Stimulated activated CD8-positive, alpha-beta memory T cell treated with anti-CD3 and anti-CD28 coated beads, Interleukin-15, amount 100 ng/mL, for 24 hours (primary cell): ENCODE data around the gene ZDHHC8.

Source experiments
- DNase-seq: peaks from one replicate; pipeline ENCODE4 v3.0.0-alpha.2; 2020; ENCODE audit warnings: low read depth

Gene ZDHHC8

GRCh38 chr22:20130319-20130718 is 1.3 kb upstream of the ZDHHC8 start:
- no peak for DNase-seq

DNA sequence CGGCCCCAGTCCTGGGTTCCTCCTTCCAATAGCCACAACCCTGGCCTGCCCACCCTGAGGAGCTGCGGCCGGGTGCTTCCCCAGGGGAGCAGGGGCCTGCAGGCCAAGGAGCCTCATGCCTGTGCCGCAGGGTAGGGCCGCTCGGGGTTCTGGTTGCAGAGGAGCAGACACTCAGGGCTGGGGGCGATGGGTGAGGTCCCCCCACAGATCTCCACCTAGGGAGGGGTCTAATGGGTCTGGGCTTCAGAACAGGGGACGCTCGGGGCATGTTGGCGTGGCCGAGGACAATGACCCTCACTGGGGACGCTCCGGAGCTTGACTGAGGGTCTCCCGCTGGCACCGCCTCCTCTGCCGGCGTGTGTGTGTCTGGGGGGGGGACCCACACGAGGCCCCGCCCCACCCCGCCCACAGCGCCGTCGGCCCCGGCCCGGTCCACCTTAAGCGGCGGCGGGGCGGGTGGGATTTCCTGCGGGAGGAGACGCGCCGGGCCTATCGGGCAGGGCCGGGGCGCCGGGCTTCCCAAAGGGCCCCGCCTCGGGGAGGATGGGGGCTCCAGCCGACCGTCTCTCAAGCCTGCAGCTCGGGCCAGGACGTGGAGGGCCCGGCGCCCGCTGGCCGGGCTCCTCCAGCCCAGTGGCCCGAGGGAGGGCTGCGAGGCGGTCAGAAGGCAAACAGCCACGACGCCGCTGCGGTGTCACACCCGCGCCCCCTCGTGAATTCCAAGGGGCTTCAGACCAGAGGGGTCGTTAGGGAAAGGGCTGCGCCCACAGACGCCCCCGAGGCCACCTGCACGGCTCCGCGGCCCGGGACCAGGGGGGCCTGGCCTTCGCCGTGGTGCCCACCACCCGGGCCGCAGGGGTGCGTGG is 640 bp upstream of the ZDHHC8 start:
- peak; percentile 54 for DNase-seq

DNA sequence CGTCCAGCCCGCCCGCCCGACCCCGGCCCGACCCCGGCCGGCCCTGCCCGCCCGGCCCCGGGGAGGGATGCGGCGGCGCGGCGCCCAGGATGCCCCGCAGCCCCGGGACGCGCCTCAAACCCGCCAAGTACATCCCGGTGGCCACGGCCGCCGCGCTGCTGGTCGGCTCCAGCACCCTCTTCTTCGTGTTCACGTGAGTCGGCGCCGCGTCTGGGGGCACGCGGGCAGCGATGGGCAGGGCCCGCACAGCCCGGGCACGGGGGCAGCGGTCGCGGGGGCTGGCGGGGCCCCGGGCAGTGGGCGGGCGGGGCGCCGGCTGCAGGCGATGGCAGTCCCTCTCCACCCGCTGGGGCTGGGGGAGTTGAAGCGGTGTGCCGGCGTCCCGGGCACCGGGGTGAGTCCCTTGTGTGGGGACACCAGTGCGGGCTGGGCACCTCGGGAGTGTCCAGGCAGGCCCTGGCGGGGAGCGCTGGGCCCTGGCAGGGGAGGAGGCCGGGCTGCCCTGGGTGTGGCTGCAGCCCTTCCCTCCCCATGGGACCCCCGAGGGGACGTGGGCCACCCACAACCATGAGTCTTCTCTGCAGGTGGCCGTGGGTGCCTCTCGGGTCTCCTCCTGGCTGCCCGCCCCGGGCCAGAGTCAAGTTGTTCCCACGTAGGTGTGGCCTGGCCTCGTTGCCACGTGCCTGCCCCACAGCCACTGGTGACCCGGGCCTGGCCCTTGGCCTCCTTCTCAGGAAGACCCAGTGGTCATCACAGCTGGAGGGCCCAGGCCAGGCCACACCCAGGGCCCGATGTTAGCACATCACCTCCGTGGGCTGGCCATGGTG is 468 bp downstream of the ZDHHC8 start:
- no peak for DNase-seq

GRCh38 chr22:20132686-20133246 is 1.2 kb downstream of the ZDHHC8 start:
- no peak for DNase-seq

DNA sequence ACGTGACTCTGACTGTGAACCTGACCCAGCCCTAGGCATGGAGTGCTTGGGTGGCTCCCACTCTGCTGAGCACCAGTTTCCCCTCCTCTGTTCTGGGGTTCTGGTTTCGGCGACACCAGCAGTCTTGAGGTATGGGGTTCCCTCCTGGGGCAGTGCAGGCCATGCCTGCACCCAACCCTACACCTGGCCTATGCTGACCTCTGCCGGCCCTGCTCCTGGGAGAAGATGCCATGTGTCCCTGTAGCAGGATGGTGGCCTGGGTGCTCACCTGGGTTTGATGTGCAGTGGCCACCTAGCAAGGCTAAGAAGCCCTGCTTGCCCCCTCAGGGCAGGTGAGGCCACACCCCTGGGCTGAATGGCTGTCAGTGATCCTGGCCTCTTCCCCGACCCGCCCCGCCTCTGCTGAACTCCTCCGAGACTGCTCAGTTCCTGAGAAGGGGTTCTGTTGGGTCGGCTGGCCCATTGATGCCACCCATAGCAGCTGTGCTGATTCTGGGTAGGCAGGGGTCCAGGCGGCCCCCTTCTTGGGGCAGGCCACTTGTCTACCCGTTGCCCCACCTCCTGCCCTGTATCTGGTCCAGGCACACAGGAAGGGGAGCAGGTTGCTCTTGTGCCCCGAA is 2.4 kb downstream of the ZDHHC8 start:
- no peak for DNase-seq

GRCh38 chr22:20135265-20135664 is 3.7 kb downstream of the ZDHHC8 start:
- no peak for DNase-seq

- DNase-seq: no peak
These were observed 4.4 kb downstream of the ZDHHC8 start for GRCh38 chr22:20135806-20136602.

DNA sequence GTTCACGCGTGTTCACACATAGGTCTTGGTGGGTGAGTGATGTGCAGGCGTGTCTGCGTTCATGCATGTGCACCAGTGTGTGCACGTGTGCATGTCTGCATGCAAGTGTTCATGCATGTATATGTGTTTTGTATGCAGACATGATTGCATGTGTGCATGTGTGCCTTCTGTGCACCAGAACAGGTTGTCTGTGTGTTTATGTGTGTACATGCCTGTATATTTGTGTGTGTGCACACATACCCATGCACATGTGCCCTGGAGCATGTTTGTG is 4.9 kb downstream of the ZDHHC8 start:
- DNase-seq: no peak

GRCh38 chr22:20137113-20137512 is 5.5 kb downstream of the ZDHHC8 start:
- DNase-seq: no peak

DNA sequence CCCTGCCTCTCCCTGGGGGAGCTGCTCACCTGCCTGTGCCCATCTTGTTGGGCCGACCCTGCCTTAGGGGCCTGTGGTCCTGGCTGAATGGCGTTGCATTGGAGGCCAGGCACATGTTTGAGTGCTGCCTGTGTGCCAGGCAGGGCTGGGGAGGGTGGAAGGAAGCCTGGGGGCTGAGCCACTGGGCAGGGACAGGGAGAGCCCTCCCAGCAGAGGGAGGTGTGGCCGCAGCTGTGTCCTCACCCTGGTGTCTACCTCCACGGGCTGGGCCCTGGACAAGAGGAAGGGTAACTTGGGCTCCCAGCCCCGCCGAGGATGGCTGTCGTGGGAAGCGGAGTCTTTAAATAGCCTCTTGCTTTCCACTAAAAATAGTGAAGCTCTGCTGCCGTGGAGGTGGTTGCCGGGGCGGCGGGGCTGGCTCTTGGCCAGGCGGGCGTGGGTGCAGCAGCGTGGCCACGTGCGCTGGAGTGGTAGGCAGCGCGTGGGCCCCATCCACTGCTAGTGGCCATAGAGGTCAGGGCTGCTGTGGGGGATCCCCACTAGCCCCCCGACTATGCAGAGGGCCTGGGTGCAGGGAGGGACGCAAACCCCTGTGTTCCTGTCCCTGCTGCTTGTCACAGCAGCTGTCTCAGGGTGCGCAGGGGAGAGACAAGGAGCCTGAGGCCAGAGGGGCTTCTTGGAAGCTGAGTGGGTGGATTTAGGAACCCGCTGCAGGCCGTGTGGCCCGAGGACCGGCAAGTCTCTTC is 6.2 kb downstream of the ZDHHC8 start:
- DNase-seq: no peak

DNA sequence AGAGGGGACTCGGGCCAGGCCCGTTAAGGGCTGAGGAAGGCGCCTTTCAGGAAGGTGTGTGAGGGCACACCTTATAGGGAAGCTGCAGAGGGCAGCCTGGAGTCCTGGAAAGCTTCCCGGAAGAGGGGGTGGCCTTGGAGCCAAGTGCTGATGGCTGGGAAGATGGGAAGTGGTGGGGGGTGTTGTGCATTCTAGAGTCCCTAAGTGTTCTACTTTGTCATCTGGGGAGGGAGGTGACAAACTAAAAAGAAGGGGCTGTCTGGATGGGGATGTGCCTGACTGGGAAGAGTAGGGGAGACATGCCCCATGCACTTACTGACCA is 6.8 kb downstream of the ZDHHC8 start:
- no peak for DNase-seq

DNA sequence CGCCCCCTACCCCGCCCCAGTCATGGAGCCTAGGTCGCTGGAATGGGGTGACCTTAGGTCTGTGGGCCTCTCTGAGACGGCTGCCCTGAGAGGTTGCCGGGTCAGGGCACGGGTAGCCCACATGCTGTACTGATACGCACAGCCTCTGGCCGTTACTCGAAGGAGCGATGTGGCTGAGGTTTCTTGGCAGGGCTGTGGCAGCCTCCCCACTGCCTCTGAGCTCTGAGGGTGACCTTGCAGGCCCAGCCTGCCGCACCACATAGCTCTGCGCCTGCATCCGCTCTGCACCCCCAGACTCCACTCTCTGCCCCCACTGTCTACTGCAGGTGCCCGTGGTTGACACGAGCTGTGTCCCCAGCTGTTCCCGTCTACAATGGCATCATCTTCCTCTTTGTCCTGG is 7.3 kb downstream of the ZDHHC8 start:
- DNase-seq: no peak

- DNase-seq: no peak
These were observed 7.9 kb downstream of the ZDHHC8 start for GRCh38 chr22:20139391-20140106.

DNA sequence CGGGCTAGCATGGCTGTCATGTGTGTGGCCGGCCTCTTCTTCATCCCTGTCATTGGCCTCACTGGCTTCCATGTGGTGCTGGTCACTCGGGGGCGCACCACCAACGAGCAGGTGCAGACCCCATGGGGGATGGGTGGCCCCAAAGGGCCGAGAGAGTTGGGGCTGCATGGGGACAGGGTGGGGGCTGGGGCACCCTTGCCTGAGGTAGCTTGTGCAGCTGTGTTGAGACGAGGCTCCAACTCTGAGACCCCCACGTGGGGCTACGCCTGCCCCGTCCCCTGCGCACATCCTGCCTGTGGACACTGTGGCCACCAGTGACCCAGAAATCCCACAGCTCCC is 8.5 kb downstream of the ZDHHC8 start:
- no peak for DNase-seq

- no peak for DNase-seq
These were observed 8.9 kb downstream of the ZDHHC8 start for GRCh38 chr22:20140521-20140964.

DNA sequence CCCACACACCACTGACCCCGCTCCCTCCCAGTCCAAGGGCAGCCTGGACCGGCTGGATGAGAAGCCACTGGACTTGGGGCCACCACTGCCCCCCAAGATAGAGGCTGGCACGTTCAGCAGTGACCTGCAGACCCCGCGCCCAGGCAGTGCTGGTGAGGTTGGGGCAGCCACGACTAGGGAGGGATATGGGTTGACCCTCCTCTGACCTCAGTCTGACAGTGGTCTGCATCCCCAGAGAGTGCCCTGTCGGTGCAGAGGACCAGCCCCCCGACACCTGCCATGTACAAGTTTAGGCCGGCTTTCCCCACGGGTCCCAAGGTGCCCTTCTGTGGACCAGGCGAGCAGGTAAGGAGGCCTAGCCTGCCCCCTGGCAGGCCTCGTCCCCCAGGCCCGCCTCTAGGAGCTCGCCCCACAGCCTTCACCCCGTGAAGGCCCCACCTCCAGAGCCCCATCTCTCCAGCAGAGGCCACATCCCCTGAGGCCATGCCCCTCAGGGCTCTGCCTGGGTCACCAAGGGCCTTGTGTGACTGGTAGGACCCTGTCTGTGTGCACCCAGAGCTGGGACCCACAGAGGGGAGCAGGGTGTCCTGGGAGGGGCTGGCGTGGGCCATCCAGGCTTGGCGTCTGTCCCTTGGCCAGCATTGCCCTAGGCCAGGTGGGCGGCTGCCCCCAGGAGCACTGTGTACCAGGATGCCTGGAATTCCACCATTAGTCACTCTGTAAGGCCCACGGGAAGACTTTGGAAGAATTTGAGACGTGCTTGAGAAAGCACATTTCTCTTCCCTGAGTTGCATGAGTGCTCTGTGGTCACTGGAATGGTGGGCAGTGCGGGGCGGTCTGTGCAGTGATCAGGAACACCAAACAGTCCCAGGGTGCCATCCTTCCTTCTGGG is 9.8 kb downstream of the ZDHHC8 start:
- DNase-seq: no peak

DNA sequence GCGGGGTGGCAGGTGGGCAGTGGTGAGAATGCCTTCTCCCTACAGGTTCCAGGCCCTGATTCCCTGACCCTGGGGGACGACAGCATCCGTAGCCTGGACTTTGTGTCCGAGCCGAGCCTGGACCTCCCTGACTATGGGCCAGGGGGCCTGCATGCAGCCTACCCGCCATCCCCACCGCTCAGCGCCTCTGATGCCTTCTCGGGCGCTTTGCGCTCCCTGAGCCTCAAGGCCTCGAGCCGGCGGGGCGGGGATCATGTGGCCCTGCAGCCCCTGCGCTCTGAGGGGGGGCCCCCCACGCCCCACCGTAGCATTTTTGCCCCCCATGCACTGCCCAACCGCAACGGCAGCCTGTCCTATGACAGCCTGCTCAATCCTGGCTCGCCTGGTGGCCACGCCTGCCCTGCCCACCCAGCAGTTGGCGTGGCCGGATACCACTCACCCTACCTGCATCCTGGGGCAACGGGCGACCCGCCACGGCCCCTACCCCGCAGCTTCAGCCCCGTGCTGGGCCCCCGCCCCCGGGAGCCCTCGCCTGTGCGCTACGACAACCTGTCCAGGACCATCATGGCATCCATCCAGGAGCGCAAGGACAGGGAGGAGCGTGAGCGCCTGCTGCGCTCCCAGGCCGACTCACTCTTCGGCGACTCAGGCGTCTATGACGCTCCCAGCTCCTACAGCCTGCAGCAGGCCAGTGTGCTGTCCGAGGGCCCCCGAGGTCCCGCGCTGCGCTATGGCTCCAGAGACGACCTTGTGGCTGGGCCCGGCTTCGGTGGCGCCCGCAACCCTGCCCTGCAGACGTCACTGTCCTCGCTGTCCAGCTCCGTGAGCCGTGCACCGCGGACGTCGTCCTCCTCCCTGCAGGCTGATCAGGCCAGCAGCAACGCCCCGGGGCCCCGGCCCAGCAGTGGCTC is 11.4 kb downstream of the ZDHHC8 start:
- DNase-seq: no peak

GRCh38 chr22:20143883-20144665 is 12.5 kb downstream of the ZDHHC8 start:
- DNase-seq: no peak
